Measurements from ENCODE around the gene THAP7.

DNA sequence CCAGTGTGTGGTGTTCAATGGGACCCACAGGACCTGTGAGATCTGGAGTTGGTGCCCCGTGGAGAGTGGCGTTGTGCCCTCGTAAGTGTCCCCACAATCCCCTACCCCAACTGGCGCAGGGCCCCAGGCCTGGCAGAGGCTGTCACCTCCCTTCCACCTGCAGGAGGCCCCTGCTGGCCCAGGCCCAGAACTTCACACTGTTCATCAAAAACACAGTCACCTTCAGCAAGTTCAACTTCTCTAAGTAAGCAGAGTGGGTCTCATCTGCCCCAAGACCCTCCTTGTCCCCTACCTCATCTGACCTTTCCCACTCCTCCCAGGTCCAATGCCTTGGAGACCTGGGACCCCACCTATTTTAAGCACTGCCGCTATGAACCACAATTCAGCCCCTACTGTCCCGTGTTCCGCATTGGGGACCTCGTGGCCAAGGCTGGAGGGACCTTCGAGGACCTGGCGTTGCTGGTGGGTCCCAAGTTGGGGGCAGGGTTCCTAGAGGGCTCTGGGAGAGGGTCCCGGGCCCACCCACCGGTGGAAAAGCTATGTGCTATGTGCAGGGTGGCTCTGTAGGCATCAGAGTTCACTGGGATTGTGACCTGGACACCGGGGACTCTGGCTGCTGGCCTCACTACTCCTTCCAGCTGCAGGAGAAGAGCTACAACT, 21.2 kb upstream of the THAP7 start:
- TF ChIP-seq POLR2AphosphoS5 (IDR thresholded peaks at IDR 0.05) (no peak), EP300 (IDR thresholded peaks at IDR 0.05) (no peak), POLR2A (IDR thresholded peaks at IDR 0.05) (no peak)
- TF ChIP-seq, protein P1, sequence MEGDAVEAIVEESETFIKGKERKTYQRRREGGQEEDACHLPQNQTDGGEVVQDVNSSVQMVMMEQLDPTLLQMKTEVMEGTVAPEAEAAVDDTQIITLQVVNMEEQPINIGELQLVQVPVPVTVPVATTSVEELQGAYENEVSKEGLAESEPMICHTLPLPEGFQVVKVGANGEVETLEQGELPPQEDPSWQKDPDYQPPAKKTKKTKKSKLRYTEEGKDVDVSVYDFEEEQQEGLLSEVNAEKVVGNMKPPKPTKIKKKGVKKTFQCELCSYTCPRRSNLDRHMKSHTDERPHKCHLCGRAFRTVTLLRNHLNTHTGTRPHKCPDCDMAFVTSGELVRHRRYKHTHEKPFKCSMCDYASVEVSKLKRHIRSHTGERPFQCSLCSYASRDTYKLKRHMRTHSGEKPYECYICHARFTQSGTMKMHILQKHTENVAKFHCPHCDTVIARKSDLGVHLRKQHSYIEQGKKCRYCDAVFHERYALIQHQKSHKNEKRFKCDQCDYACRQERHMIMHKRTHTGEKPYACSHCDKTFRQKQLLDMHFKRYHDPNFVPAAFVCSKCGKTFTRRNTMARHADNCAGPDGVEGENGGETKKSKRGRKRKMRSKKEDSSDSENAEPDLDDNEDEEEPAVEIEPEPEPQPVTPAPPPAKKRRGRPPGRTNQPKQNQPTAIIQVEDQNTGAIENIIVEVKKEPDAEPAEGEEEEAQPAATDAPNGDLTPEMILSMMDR (IDR thresholded peaks at IDR 0.05): no peak
